BE2C (cell line): ENCODE data around the gene VAV1.

Experiments used
- DNase-seq: peaks from one replicate; pipeline ENCODE4 v3.0.0-alpha.2; 2020
- H3K27me3 ChIP-seq: fragments of 250-450 bp; sonication (Bioruptor Pico); 2 replicates; pipeline ENCODE4 v1.5.1; 2020; ENCODE audit warnings: mild to moderate bottlenecking
- H3K36me3 ChIP-seq: fragments of 250-450 bp; sonication (Bioruptor Pico); 2 replicates; pipeline ENCODE4 v1.5.1; 2020; ENCODE audit warnings: mild to moderate bottlenecking
- H3K4me1 ChIP-seq: fragments of 250-450 bp; sonication (Bioruptor Pico); 2 replicates; pipeline ENCODE4 v1.5.1; 2020
- H3K4me3 ChIP-seq: 2 replicates; pipeline ENCODE4 v1.5.1; 2011; ENCODE audit warnings: low read depth, low read length
- H3K9me3 ChIP-seq: fragments of 250-450 bp; sonication (Bioruptor Pico); 2 replicates; pipeline ENCODE4 v1.5.1; 2020
- TF ChIP-seq, protein P1 (sequence below): IDR thresholded peaks from 2 replicates; pipeline ENCODE4 v1.5.1; 2012; ENCODE audit warnings: mild to moderate bottlenecking, low read depth, low read length

VAV1 gene

GRCh38 chr19:6813659-6814058 lies 41.2 kb downstream of the VAV1 start:
- TF ChIP-seq, protein P1, sequence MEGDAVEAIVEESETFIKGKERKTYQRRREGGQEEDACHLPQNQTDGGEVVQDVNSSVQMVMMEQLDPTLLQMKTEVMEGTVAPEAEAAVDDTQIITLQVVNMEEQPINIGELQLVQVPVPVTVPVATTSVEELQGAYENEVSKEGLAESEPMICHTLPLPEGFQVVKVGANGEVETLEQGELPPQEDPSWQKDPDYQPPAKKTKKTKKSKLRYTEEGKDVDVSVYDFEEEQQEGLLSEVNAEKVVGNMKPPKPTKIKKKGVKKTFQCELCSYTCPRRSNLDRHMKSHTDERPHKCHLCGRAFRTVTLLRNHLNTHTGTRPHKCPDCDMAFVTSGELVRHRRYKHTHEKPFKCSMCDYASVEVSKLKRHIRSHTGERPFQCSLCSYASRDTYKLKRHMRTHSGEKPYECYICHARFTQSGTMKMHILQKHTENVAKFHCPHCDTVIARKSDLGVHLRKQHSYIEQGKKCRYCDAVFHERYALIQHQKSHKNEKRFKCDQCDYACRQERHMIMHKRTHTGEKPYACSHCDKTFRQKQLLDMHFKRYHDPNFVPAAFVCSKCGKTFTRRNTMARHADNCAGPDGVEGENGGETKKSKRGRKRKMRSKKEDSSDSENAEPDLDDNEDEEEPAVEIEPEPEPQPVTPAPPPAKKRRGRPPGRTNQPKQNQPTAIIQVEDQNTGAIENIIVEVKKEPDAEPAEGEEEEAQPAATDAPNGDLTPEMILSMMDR, result no peak
- Histone ChIP-seq H3K4me1 (no peaks in the 10 kb centered on the region), H3K4me3 (no peak overlapping the region), H3K27me3 (no peaks in the 10 kb centered on the region), H3K9me3 (no peaks in the 10 kb centered on the region), H3K36me3 (no peaks in the 10 kb centered on the region)
- DNase-seq, result no peak

GRCh38 chr19:6817179-6817578 lies 44.7 kb downstream of the VAV1 start:
- Histone ChIP-seq H3K9me3 (peaks cover 2% of the 10 kb centered on the region; the same call in 1 of the 2 replicates), H3K4me1 (no peaks in the 10 kb centered on the region), H3K27me3 (no peaks in the 10 kb centered on the region), H3K4me3 (no peak overlapping the region), H3K36me3 (no peaks in the 10 kb centered on the region)
- no peak for DNase-seq
- TF ChIP-seq, protein P1, result no peak

DNA sequence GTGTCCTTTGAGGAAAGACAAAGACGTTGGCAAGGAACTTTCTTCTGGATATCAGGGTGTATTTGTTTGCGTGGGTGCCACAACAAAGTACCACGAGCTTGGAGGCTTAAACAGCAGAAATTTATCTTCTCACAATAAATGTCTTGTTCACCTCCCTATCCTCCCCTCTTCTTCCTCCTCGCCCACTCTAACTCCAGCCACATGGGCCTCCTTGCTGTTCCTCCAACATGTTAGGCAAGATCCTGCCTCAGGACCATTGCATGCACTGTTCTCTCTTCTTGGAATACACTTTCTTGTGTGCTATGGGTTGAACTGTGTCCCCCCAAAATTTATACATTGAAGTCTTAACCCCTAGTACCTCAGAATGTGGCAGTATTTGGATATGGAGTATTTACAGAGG lies 45.7 kb downstream of the VAV1 start:
- H3K4me1 ChIP-seq, result no peaks in the 10 kb centered on the region
- no peaks in the 10 kb centered on the region for H3K36me3 ChIP-seq
- no peak overlapping the region for H3K4me3 ChIP-seq
- DNase-seq, result no peak
- TF ChIP-seq, protein P1, result no peak
- peaks cover 2% of the 10 kb centered on the region; the same call in 1 of the 2 replicates for H3K9me3 ChIP-seq
- H3K27me3 ChIP-seq, result no peaks in the 10 kb centered on the region

GRCh38 chr19:6819323-6819722 lies 46.8 kb downstream of the VAV1 start:
- H3K36me3 ChIP-seq, result no peaks in the 10 kb centered on the region
- no peak for DNase-seq
- H3K4me1 ChIP-seq, result no peaks in the 10 kb centered on the region
- no peak overlapping the region for H3K4me3 ChIP-seq
- peaks cover 2% of the 10 kb centered on the region; the same call in 1 of the 2 replicates for H3K9me3 ChIP-seq
- no peaks in the 10 kb centered on the region for H3K27me3 ChIP-seq
- TF ChIP-seq, protein P1, result no peak

- TF ChIP-seq, protein P1, result no peak
- Histone ChIP-seq H3K36me3 (no peaks in the 10 kb centered on the region), H3K27me3 (no peaks in the 10 kb centered on the region), H3K9me3 (peaks cover 2% of the 10 kb centered on the region; the same call in 1 of the 2 replicates), H3K4me1 (no peaks in the 10 kb centered on the region), H3K4me3 (no peak overlapping the region)
- DNase-seq, result no peak
Observed at GRCh38 chr19:6820237-6820636, 47.7 kb downstream of the VAV1 start.

GRCh38 chr19:6821639-6822310 lies 49.3 kb downstream of the VAV1 start:
- Histone ChIP-seq H3K9me3 (peaks cover 2% of the 10 kb centered on the region; the same call in 1 of the 2 replicates), H3K36me3 (no peaks in the 10 kb centered on the region), H3K4me1 (no peaks in the 10 kb centered on the region), H3K4me3 (no peak overlapping the region), H3K27me3 (no peaks in the 10 kb centered on the region)
- DNase-seq, result no peak
- TF ChIP-seq, protein P1, result no peak
